OCI-M2 (cell line): ENCODE data around the gene OVOL2.
"Not testable (repeated sequence)": the region's sequence is repeated elsewhere in the genome, so short reads cannot be mapped to it uniquely, and the experiment has no call there.

Experiments used
- DNase-seq: peaks from one replicate; lab custom pipeline; 2025; ENCODE audit not compliant: unreplicated experiment; lab: John Stamatoyannopoulos, UW

The OVOL2 gene

DNA sequence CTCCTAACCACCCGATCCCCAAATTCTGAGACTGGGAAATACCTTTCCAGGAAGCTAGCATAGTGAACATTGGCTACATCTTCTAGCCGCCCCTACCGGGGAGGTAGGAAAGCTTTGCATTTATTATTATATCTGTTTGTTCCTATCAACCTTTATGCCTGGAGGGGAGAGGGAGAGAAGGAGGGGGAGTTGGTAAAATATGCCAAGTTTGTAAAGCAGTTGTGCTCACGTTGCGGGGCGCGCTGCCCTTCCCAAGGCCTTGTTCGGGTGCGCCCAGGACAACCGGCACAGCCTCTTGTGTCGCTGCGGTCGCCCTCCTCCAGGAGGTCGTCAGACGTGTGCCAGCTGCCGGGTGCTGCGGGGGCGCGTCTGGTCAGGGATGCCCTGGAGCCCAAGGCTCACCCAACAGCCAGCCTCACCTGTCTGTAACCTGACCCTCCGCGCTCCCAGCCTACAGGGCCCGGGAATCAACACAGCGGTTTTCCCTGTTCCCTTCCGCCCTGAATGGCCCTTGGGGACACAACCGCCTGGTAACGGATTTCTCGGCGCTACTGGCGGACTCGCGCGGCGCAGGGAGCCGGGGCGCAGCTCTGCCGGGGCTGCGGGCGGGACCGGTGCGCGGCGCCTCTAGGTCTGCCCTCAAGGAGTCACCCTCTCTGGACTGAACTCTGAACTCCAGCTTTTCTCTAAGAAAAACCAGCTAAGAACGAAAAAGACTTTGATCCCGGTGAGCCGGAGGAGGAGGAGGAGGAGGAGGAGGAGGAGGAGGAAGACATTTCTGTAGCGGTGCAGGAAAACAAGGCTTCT is 1.1 kb upstream of the OVOL2 start:
- no peak for DNase-seq

DNA sequence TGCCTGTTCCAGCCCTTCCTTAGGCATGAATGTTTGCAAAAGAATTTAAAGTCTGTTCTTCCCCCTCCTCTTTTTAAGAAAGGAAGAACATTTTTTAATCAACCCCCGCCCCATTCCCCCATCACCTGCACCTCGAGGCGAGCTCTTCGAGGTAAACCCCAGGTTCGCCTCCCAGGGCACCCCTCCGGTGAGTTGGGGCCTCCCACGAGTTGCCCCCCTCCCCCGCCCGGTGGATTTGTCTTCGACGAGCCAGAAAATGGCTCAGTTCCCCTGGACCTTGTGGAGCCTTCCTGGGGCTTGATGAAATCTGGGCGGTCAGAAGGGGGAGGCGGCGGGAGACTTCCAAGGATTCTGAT is 256 bp upstream of the OVOL2 start:
- DNase-seq = no peak

DNA sequence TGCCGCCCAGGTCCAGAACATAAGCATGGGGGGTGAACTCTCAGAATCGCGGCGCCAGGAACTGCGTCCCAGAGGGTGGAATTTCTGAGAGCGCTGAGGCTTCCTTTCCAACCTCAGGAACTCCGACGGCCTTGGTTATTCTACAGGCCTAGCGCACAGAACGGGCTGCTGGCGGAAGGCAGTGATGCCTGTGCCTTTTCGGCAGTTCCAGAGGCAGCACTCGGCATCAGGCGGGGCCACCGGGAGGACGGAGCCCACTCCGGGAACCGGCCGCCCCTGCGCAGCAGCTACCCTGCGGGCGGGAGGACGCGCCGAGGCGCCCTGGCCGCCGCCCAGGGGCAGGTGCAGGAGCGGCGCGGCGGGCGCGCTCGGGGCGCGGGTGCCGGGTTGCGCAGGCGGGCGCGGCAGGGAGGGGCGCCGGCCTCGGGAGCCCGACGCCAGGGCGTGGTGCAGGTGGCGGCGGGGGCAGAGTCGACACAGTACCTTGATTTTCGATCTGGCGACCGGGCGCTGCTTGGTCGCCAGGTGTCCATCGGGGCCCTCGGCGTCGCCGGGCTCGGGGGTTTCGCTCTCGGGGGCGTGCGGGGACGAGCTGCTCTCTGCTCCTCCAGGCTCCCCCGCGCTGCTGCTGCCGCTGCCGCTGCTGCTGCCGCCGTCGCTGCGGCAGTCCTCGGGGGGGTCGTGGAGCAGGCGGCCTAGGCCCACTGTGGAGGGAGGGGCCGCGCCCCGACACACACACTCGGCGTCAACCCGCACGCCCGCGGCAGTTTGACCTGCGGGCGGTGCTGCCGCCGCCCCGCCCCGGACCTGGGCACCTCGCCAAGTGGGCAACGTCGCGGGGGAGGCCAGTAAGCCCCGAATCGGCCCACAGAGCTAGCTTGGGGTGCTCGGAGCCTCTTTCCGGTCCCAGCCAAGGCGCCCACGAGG is 1.3 kb downstream of the OVOL2 start:
- DNase-seq = no peak

DNA sequence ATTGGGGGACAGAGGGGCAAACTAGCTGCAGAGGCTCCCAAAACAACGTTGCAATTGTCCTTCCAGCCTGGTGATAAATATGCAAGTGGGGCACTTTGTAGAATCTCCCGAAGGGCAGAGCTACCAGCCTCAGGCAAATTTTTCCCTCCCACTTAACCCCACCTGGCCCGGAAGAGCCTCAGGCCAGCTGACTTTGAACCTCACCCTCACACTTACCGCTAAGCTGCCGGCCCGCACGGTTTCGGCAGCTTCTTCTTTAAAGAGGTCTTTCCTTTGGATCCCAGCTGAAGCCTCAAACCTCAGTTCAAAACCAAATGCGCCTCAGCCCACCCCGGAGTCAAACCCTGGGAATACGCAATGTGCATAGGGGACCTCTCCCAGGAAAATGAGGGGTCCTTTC is 2.5 kb downstream of the OVOL2 start:
- no peak for DNase-seq

DNA sequence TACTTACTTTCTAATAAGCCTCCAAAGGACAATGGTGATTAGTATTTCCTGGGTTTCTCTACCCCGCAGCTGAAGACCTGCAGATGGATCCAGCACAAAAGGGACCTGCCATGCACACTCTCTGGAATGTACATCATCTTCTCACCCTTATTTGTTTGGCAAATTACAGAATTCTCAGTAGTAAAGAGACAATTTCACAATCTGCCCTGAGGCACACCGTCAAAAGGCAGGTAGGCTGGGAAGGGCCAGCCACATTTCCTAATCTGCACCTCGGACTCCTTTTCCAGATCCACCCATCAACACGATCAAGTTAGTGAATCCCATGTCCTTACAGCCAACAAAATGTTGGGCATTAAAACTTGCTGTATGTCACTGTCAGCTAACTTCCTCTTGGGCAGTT is 4.9 kb downstream of the OVOL2 start:
- no peak for DNase-seq

DNA sequence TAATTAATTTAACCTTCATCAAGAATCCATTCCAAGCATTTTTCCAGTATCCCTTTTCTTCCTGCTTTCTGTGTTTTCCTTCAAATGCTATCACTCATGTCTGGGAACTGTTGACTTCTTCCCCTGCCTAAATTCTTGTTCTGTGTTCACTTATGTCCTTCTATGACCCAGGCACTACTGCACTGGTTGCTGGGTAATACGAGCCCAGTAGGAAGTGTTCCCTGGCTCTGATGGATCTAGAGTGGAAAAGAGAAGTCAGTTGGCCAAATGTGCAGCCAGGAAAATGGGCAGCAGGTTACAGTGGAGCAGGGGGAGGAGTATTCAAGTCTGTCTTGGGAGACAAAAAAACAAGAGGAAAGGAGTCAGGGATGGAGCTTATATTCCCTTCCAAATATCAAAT is 7.1 kb downstream of the OVOL2 start:
- DNase-seq = no peak

DNA sequence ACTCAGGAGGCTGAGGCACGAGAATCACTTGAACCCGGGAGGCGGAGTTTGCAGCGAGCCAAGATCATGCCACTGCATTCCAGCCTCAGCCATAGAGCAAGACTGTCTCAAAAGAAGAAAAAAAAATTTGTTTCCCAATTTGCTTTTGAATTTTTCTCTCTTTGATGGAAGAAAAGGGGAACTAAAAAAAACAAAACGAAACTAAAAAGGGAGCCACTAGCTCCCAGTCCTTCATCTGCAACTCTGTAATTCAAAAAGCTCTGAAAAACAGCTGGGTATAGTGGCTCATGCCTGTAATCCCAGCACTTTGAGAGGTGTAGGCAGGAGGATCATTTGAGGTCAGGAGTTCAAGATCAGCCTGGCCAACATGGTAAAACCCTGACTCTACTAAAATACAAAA is 9.5 kb downstream of the OVOL2 start:
- no peak for DNase-seq

DNA sequence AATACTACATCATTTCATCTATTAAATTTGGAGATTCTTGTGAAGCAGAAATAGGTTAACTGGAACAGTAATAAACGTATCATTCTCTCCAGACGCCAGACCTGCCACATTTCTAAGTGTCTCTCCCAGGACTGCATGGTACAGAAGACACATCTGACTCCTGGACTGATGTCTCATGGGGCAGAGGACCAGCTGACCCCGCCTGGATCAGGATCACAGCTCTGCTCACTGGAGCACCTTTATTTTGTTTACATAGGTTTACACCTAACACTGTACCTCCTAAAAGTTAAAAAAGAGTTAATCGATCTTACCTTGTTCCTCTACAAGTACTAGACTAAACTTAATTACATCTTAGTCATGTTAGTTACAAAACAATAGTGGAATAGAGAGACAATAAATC is 11.2 kb downstream of the OVOL2 start:
- no peak for DNase-seq

DNA sequence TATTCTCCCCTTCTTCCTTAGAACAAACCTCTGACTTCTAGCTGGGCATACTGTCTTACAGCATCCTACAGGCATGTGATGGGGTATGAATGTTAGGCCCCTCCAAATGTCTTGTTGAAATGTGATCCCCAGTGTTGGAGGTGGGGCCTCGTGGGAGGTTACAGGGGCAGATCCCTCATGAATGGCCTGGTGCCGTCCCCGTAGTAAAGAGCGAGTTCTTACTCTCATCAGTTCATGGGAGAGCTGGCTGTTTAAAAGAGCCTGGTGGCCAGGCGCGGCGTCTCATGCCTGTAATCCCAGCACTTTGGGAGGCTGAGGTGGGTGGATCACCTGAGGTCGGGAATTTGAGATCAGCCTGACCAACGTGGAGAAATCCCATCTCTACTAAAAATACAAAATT is 15.5 kb downstream of the OVOL2 start:
- DNase-seq = no peak

DNA sequence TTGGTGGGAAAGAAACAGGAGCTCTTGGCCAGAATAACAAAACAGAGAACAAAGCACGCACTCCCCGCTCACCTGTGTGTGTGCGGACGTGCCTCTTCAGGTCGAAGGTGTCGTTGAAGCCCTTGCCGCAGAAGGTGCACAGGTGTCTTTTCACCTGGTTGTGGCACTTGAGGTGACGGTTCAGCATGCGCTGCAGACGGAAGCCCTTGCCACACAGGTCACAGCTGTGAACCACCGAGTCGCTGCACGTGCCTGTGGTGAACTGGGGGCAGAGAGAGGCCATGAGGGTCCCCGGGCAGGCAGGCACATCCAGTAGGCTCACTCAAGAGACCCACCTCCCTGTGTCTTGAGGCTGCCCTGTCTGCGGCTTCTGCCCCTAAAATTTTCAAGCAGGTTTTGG is 16.3 kb downstream of the OVOL2 start:
- no peak for DNase-seq

DNA sequence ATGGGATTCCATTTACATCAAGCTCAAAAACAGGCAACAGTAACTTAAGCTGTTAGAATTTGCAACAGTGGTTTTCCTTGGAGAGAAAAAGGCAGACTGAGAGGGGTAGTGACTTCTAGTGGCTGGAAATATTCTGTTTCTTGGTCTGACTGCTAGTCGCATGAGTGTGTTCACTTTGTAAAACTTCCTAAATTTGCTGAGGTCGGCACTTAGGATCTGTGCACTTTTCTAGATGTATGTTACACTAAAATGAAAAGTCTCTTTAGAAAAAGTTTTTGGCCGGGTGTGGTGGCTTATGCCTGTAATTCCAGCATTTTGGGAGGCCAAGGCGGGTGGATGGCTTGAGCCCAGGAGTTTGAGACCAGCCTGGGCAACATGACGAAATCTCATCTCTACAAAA is 18.7 kb downstream of the OVOL2 start:
- no peak for DNase-seq

DNA sequence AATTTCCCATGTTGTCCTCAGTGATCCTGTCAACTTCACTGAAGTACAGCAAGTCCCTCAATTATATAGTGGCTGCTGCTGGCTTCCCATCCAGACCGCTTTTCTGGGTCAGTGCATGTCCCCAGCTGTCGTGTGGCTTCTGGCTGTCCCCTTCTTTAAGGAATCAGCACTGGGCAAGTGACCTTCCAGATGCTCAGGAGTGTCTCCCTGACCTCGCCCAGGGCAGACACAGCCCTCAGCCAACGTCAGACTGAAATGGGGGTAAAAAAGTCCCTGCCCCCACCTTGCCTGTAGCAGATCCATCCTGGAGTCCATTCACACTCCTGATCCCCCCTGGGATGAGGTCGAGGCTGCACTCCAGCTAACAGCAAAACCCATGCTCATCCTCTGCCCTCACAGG is 23.7 kb downstream of the OVOL2 start:
- DNase-seq = no peak

DNA sequence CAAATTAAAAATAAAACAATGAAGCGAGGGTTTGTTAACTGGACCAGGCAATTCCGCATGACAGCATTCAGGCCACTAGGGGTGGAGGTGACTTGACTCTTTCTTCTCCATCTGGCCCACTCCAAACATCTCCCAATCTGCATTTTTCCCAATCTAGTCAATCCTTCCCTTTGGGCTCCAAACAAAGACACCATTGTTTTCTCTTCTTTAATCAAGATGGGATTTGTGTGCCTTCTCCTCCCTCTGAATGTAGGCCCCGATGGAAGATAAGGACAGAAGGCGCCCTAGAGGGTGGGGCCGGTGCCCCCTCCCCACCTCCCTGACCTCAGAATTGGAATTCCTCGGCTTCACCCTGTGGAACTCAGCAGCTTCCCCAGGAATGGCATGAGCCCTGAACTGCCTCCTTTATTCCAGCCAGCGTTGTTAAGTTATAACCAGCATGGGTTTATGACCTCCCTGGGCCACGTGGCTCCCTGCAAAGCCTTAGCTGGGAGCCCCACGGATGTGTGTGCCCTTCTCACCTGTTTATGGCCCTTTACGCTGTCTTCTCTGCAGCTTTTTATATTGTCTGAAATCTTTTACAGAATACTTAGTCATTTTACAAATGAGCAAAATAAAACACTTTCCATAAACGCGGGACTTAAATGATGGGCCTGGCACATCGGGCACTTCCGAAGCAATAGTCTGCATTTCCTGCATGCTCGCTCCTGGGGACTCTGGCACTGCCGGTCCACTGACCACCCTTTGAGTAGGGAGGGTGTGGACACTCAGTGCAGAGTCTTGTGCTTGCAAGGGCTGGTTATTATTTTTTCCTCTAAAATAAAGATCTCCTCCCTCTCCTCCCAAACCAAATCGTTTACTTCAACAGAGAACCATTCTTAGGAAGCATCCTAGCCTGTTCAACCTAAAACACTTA is 24.5 kb downstream of the OVOL2 start:
- DNase-seq = no peak

DNA sequence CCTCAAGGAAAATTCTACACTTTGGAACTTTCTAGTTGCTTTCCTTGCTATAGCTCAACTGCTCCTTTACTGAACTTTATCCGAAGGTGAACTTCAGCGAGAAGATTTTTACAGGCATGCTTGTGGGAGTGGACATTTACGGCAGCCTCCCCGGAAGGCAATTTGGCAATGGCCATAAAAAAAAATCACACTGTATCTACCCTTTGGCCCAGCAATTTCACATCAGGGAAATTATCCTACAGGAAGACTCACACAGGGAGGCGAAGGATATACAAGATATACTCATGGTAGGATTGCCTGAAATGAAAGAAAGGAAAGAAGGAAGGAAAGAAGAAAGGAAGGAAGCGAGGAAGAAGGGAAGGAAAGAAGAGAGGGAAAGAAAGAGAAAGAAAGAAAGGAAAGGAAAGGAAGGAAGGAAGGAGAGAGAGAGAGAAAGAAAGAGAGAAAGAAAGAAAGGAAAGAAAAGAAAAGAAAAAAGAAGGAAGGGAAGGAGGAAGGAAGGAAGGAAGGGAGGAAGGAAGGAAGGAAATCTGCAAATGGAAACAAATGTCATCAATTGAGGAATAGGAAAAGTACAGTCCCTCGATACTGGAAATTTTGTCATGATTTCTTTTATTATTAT is 25.7 kb downstream of the OVOL2 start:
- DNase-seq = no peak

DNA sequence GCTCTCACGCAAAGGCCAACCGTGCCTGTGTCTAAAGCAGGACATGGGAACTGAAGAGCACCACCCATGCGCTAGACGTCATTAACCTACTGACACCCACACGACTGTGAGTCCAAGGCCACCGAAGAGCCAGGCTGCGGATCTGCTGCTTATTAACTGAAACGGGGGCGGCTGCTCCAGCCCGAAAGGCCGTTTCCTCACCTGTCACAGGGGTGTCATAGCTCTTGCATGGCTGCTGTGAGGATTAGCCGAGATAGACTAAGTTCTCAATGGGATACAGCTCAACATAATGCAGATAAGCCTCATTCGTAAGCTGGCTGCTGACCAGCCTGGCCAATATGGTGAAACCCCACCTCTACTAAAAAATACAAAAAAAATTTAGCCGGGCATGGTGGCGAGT is 26.7 kb downstream of the OVOL2 start:
- no peak for DNase-seq

DNA sequence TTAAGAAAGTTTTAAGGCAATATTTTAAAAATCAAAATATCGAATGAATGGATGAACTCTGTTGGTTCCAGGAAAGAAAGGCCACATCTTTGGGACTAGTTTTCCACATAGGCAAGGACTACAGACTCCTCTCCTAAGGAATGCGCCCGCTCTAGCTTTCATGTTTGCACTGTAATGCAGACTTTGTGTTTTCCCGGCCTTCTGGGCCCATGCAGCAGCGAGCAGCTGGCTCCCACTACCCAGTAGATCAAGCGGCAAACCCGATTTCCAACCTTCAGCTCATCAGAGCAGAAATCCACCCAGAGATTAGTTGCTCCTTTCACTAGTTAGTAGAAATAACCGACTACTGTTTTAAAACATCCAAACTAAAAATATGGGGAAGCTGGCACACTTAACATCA is 27.7 kb downstream of the OVOL2 start:
- DNase-seq = no peak

DNA sequence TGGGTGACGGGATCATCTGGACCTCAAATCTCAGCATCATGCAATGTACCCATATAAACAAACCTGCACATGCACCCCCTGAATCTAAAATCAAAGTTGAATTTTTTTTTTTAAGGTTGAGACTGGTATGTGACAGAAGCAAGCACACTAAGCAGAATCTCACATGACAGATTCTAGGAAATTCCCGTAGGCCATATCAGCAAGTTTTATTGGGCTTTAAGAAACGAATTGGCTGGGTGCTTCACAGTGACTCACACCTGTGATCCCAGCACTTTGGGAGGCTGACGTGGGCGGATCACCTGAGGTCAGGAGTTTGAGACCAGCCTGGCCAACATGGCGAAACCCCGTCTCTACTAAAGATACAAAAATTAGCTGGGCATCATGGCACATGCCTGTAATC is 30.7 kb downstream of the OVOL2 start:
- DNase-seq = not testable (repeated sequence)

DNA sequence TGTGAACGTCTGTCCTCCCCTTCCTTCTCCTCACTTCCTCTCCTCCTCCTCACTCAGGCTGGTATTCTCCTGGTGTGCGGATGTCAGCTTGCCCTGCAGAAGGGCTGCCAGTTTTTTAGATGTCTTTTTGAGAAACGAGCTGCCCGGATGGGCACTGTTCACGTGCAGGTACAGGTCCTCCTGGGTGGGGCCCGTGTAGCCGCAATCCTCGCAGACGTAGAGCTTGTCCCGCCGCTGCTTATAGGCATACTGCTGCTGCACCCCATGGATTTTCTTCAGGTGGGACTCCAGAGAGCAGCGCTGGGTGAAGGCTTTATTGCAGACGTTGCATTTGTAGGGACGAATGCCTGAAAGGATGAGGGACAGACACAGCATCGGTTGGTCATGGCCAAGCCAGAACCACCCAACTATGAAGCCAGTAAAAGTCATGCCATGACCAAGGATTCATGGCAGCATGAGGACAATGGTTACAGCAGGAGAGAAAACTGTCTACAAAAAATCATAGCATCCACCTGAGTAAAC is 33.0 kb downstream of the OVOL2 start:
- DNase-seq = no peak

DNA sequence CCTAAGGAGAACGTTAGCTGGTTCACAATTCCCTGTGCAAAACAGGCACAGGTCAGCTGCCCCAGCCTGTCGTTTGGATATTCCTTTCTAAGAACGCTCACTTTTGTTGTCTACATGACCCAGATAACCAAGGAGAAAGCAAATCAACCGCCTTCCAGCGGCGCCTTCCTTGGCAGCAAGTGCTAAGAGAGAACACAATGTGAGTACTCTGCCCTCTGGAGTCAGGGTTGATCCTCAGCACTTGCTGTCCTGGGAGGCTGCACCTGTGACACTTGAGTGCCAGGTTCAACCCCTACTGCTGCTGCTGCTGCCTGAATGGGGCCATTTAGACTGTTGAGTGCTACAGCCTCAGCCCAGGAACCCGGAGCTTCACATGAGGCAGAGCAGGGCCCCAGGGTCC is 36.8 kb downstream of the OVOL2 start:
- DNase-seq = no peak

DNA sequence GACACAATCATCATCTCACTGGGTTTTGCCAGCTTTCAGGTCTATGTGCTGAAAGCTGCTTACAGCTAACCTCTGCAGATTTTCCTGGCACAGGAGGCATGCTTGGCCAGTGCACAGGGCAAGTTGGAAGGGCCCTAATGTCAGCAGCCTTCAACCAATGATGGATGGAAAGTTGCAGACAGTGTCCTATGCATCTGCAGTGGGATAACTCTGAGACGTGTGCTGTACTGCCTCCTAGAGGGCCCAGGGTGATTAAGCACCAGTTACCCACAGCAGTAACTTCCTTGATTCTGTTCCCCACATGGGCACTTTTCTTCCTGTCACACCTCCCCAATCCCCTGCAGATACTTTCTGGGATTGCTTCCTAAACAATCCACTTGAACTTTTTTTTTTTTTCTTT is 38.6 kb downstream of the OVOL2 start:
- DNase-seq = no peak

DNA sequence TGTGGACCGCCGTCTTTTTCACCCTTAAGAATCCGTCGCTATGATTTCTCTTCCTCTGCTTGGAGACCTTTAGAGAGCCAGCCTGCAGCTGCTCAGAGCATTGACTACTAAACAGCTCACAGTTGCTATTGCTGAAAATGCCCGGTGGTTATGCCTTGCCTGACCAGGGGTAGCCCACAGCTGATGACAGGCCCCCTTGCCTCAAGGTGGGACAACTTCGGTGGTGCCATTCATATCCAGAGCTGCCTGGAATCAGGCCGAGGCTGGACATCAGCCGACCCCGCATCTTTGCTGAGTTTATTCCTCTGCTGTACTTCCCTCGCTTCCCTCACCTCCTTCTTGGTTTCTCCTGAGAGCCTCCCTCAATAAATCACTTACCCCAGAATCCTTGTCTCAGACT is 39.6 kb downstream of the OVOL2 start:
- DNase-seq = no peak
